ENCODE data around the gene STX5. TPM values are rescaled to one million over a fixed set of nuclear protein-coding genes. Genes with fewer than 3 reads are reported as not detected.

The STX5 gene
- total RNA-seq, 2 donors from 2014 or later: 32.0 to 53.4 TPM

DNA sequence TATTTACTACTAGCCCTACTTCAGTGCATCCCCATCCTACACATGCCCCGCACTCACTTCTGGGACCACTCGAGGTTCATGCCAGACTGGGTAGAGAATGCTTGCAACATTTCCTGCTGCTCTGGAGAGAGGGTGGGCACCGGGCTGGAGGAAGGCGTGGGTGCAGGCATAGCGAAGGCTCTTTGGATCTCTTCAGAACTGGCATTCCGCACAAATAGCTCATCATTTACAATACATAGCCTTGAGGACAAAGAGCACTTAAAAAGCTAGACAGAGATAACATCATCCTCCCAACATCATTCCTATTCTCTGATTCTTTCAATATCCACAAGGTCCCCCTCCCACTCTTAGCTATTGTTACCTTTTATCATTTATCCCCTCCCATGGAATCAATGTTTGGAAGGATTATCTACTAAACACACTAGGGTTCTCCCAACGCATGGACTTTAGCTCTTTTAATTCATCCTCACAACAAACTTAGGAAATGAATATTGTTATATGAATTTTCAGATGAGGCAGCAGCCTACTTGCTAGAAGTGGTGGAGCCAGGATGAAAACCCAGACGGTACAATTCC lies 37.6 kb downstream of the STX5 start:
- Mint-ChIP-seq H3K36me3 (peaks cover 31% of the 10 kb centered on the region), H3K4me1 (ENCODE audit: low read depth in 2 of 2) (peaks cover 21 to 31% of the 10 kb centered on the region in 2 donors)
- DNase-seq (ENCODE audit: low spot score): no peak

GRCh38 chr11:62792202-62792575 lies 39.7 kb downstream of the STX5 start:
- Mint-ChIP-seq H3K4me1 (ENCODE audit: low read depth in 2 of 2) (peaks cover 33 to 34% of the 10 kb centered on the region in 2 donors), H3K4me3 (peak overlapping the region; percentile 88), H3K27ac (peak overlapping the region; percentile 82 to 88), H3K9me3 (no peaks in the 10 kb centered on the region), H3K36me3 (peaks cover 32% of the 10 kb centered on the region), H3K27me3 (no peaks in the 10 kb centered on the region)
- no peak for DNase-seq (ENCODE audit: low spot score)
- ATAC-seq: no peak

More for the DNA sequence above, 37.6 kb downstream of the STX5 start:
- Mint-ChIP-seq H3K27ac (peak overlapping the region; percentile 3 to 36), H3K4me3 (no peak overlapping the region), H3K27me3 (no peaks in the 10 kb centered on the region), H3K9me3 (no peaks in the 10 kb centered on the region)
- ATAC-seq: no peak

GRCh38 chr11:62791501-62792201 lies 40.2 kb downstream of the STX5 start, which contains the start of gene TMEM223:
TMEM223 (minus strand) TSS chr11:62792006; CDS start chr11:62791994, 12 bp downstream.
- peak; percentile 86 to 87 for ATAC-seq
- H3K27me3 Mint-ChIP-seq: no peaks in the 10 kb centered on the region
- peaks cover 32% of the 10 kb centered on the region for H3K36me3 Mint-ChIP-seq
- no peaks in the 10 kb centered on the region for H3K9me3 Mint-ChIP-seq
- H3K4me1 Mint-ChIP-seq (ENCODE audit: low read depth in 2 of 2): peaks cover 33 to 34% of the 10 kb centered on the region in 2 donors
- peak; percentile 94 for DNase-seq (ENCODE audit: low spot score)
- H3K4me3 Mint-ChIP-seq: peak within 1 kb of the TSS; percentile 88
- peak within 1 kb of the TSS; percentile 82 to 88 for H3K27ac Mint-ChIP-seq

DNA sequence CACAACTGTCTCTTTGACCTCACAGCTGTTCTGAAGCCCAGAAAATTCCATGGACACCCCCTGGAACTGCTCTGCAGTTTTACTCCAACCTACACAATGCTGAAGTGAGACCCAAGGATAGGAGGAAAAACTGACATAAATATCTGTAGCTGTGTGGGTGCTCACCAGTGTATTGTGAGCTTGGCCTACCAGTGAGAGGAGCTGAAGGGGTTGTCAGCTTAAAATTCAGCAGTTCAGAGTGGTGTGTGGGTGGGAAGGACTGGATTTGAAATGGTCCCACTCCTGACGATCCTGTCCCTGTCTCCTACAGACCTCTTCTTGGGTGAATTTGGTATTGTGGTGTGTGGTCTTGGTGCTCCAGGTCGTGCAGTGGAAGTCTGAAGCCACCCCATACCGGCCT lies 42.3 kb downstream of the STX5 start:
- ATAC-seq: no peak
- Mint-ChIP-seq H3K36me3 (peaks cover 18% of the 10 kb centered on the region), H3K27ac (peak overlapping the region; percentile 82 to 88)

GRCh38 chr11:62788991-62789390 lies 42.9 kb downstream of the STX5 start:
- Mint-ChIP-seq H3K9me3 (no peaks in the 10 kb centered on the region), H3K4me1 (ENCODE audit: low read depth in 2 of 2) (peaks cover 31 to 41% of the 10 kb centered on the region in 2 donors), H3K36me3 (peaks cover 12% of the 10 kb centered on the region), H3K27ac (peak overlapping the region; percentile 82 to 88), H3K27me3 (no peaks in the 10 kb centered on the region), H3K4me3 (peak overlapping the region; percentile 90)
- ATAC-seq (no peak), DNase-seq (ENCODE audit: low spot score) (peak; percentile 31)

More for the DNA sequence above, 42.3 kb downstream of the STX5 start:
- Mint-ChIP-seq H3K27me3 (no peaks in the 10 kb centered on the region), H3K4me1 (ENCODE audit: low read depth in 2 of 2) (peaks cover 34 to 41% of the 10 kb centered on the region in 2 donors), H3K9me3 (no peaks in the 10 kb centered on the region), H3K4me3 (peak overlapping the region; percentile 90)
- peak; percentile 35 for DNase-seq (ENCODE audit: low spot score)

DNA sequence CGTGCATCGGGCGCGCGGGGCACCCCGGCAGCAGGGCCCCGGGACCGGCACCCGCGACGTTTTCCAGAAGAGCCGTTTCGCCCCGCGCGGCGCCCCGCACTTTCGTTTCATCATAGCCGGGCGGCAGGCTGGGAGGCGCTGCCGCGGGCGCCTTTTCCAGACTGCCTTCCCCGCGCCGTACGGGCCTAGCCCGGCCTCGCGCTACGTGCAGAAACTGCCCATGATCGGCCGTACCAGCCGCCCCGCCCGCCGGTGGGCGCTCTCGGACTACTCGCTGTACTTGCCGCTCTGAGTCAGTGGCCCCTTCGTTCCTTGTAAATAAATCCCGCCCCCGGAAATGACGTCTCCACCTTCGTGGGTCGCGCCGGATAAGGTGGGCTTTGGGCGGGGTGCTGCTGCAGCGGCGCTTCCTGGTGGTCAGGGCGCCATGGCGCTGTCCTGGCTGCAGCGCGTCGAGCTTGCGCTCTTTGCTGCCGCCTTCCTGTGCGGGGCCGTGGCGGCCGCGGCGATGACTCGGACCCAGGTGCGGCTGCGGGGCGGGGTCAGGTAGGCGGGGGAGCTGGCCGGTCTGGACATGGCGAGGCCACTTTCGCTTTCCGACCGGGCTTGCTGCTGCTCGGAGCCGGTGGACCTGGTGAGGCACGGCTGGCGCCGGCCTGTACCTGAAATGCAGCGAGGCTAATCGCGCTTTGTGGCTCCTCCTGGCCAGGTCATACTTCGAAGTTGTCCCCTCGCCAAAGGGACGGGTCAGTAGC lies 44.7 kb downstream of the STX5 start, which contains the start of gene TMEM179B:
TMEM179B (plus strand) TSS at position 398 of the 755 bp plus-strand sequence; CDS start at position 428, 30 bp downstream.
- Mint-ChIP-seq H3K27ac (peak within 1 kb of the TSS; percentile 82 to 88), H3K4me3 (peak within 1 kb of the TSS; percentile 90), H3K9me3 (no peaks in the 10 kb centered on the region), H3K36me3 (peaks cover 12% of the 10 kb centered on the region), H3K4me1 (ENCODE audit: low read depth in 2 of 2) (peaks cover 26 to 37% of the 10 kb centered on the region in 2 donors), H3K27me3 (no peaks in the 10 kb centered on the region)
- DNase-seq (ENCODE audit: low spot score) (peak; percentile 98), ATAC-seq (peak; percentile 90 to 92)

- peak; percentile 85 for ATAC-seq
- H3K4me3 Mint-ChIP-seq: peak overlapping the region; percentile 90
- DNase-seq (ENCODE audit: low spot score): peak; percentile 92
- peaks cover 12% of the 10 kb centered on the region for H3K36me3 Mint-ChIP-seq
- no peaks in the 10 kb centered on the region for H3K27me3 Mint-ChIP-seq
- peak overlapping the region; percentile 82 to 88 for H3K27ac Mint-ChIP-seq
- H3K4me1 Mint-ChIP-seq (ENCODE audit: low read depth in 2 of 2): peaks cover 24 to 34% of the 10 kb centered on the region in 2 donors
- H3K9me3 Mint-ChIP-seq: no peaks in the 10 kb centered on the region
Observed at GRCh38 chr11:62786318-62787004, 45.4 kb downstream of the STX5 start.

- H3K36me3 Mint-ChIP-seq: no peaks in the 10 kb centered on the region
- H3K27ac Mint-ChIP-seq: no peak overlapping the region
- H3K27me3 Mint-ChIP-seq: no peaks in the 10 kb centered on the region
- ATAC-seq (no peak), DNase-seq (ENCODE audit: low spot score) (peak; percentile 39)
- H3K9me3 Mint-ChIP-seq: no peaks in the 10 kb centered on the region
- no peak overlapping the region for H3K4me3 Mint-ChIP-seq
- H3K4me1 Mint-ChIP-seq (ENCODE audit: low read depth in 2 of 2): peaks cover 2 to 11% of the 10 kb centered on the region in 2 donors
Observed at GRCh38 chr11:62782753-62783152, 49.1 kb downstream of the STX5 start.

- DNase-seq (ENCODE audit: low spot score) (peak; percentile 55), ATAC-seq (peak; percentile 4 to 60)
- Mint-ChIP-seq H3K27ac (peak overlapping the region in 1 of 2 donors; percentile 74), H3K4me1 (ENCODE audit: low read depth in 2 of 2) (peaks cover 6 to 7% of the 10 kb centered on the region in 2 donors), H3K9me3 (no peaks in the 10 kb centered on the region), H3K27me3 (no peaks in the 10 kb centered on the region), H3K36me3 (no peaks in the 10 kb centered on the region), H3K4me3 (no peak overlapping the region)
Observed at GRCh38 chr11:62778441-62778840, 53.4 kb downstream of the STX5 start.

DNA sequence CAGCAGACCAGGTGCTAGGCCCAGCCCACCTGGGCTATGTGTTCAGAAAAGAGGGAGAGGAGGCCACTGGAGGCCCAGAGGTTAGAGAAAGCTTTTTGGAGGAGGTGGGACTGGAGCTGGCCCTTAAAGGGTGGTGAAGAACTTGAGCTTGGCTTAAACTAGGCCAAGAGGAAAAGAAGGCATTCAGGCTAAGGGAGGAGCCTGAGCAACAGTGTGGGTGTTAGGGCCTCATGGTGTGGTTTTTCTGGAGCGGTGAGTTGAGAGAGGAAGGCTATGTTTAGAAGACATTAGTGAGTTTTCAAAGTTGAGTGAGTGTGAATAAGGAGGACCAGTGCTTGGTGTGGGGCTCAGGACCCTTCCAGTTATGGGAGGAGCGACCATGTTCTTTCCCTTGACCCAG lies 54.5 kb downstream of the STX5 start:
- Mint-ChIP-seq H3K27ac (peak overlapping the region in 1 of 2 donors; percentile 74), H3K27me3 (no peaks in the 10 kb centered on the region), H3K9me3 (no peaks in the 10 kb centered on the region), H3K36me3 (no peaks in the 10 kb centered on the region), H3K4me1 (ENCODE audit: low read depth in 2 of 2) (peaks cover 6 to 7% of the 10 kb centered on the region in 2 donors), H3K4me3 (no peak overlapping the region)
- DNase-seq (ENCODE audit: low spot score): peak; percentile 20
- no peak for ATAC-seq

- Mint-ChIP-seq H3K27me3 (no peaks in the 10 kb centered on the region), H3K4me3 (no peak overlapping the region), H3K4me1 (ENCODE audit: low read depth in 2 of 2) (peaks cover 13 to 14% of the 10 kb centered on the region in 2 donors), H3K36me3 (no peaks in the 10 kb centered on the region), H3K27ac (peak overlapping the region in 1 of 2 donors; percentile 39), H3K9me3 (no peaks in the 10 kb centered on the region)
- DNase-seq (ENCODE audit: low spot score) (peak; percentile 56), ATAC-seq (no peak)
Observed at GRCh38 chr11:62775646-62776045, 56.2 kb downstream of the STX5 start.

GRCh38 chr11:62774407-62774806 lies 57.4 kb downstream of the STX5 start:
- no peaks in the 10 kb centered on the region for H3K9me3 Mint-ChIP-seq
- no peaks in the 10 kb centered on the region for H3K36me3 Mint-ChIP-seq
- no peak overlapping the region for H3K4me3 Mint-ChIP-seq
- DNase-seq (ENCODE audit: low spot score): peak; percentile 34
- no peak overlapping the region for H3K27ac Mint-ChIP-seq
- ATAC-seq: no peak
- H3K27me3 Mint-ChIP-seq: no peaks in the 10 kb centered on the region
- peaks cover 20 to 21% of the 10 kb centered on the region in 2 donors for H3K4me1 Mint-ChIP-seq (ENCODE audit: low read depth in 2 of 2)

Measured in natural killer cell treated with Interleukin-12 subunit alpha and Interleukin-12 subunit beta and Interleukin-15 and Interleukin-18, amount 100 ng/mL, for 72 hours (primary cell).